GM21515 (cell line): ENCODE data around the gene TXLNA.

Experiments used
- ATAC-seq: cut with Tn5 transposase; IDR thresholded peaks from one replicate; pipeline ENCODE4 v1.9.1; 2021; ENCODE audit not compliant: unreplicated experiment

Gene TXLNA

DNA sequence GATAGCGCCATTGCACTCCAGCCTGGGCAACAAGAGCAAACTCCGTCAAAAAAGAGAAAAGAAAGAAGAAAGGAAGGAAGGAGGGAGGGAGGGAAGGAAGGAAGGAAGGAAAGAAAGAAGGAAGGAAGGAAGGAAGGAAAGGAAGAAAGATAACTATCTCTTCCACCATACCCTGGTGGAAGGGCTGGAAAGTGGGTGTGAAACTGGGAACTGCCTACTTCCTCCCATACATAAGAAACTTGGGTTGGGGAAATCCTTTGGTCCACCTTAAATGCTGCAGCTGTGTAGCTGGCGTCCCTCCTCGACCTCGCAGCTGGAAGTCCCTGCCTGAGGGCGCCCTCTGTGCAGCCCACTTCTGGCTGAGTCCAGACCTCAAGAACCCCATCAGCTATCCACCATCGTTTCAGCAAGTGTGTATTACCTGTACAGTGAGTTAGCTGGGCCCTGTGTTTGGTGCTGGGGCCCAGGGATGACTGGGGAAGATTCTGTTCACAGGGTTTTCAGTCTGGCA, 62.9 kb downstream of the TXLNA start:
- no peak for ATAC-seq

DNA sequence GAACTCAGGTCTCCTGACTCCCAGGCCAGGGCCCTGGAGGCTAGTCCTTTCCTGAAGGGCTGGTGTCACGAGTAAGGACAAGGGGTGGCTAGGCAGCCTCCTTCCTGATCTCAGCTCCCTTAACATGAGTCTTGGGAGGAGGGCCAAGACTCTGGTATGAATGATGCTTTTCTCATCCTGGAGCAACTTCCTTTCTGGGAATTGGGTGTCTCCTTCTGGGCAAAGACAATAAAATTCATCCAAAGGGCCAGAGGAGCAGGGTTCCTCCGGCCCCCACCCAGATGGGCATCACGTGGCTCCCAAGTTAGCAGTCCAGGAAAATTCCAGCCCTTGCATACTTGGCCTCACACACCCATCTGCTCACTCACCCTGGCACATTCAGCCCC, 67.4 kb downstream of the TXLNA start, which contains the start of gene FAM167B:
FAM167B (plus strand) TSS at position 335 of the 386 bp plus-strand sequence. CDS start 200 bp downstream, outside the sequence.
- ATAC-seq: no peak

DNA sequence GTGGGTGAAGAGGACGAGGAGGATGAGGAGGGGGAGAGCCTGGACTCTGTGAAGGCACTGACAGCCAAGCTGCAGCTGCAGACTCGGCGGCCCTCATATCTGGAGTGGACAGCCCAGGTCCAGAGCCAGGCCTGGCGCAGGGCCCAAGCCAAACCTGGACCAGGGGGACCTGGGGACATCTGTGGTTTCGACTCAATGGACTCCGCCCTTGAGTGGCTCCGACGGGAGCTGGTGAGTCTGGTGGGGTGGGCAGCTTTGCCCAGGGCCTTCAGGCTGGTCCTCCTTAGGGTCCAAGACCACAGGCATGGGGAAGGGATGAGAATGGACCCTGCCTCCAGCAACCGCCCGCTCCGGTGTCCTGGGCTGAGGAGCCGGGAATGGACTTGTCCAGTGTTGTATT, 68.0 kb downstream of the TXLNA start:
- ATAC-seq: no peak
